Hepatocyte (in vitro differentiated cells): ENCODE results near the gene MFSD1.
A peak's percentile ranks its signal among the peaks of the same experiment; 100 is the strongest.

Experiments
- EZH2 ChIP-seq: fragments of 200-600 bp; sonication (generic); IDR thresholded peaks from 2 replicates; pipeline ENCODE4 v1.6.1; 2016; ENCODE audit warnings: antibody characterized with exemption, mild to moderate bottlenecking, borderline replicate concordance
- EZH2phosphoT487 ChIP-seq: fragments of 200-600 bp; sonication (generic); IDR thresholded peaks from one replicate; pipeline ENCODE4 v1.6.1; 2018; ENCODE audit warnings: antibody characterized with exemption, mild to moderate bottlenecking, low read depth, moderate library complexity; ENCODE audit not compliant: unreplicated experiment, severe bottlenecking
- TF ChIP-seq, protein P1 (sequence below): fragments of 200-600 bp; sonication (generic); IDR thresholded peaks from 2 replicates; pipeline ENCODE4 v1.5.1; 2016; ENCODE audit warnings: antibody characterized with exemption, mild to moderate bottlenecking; ENCODE audit not compliant: poor library complexity

DNA sequence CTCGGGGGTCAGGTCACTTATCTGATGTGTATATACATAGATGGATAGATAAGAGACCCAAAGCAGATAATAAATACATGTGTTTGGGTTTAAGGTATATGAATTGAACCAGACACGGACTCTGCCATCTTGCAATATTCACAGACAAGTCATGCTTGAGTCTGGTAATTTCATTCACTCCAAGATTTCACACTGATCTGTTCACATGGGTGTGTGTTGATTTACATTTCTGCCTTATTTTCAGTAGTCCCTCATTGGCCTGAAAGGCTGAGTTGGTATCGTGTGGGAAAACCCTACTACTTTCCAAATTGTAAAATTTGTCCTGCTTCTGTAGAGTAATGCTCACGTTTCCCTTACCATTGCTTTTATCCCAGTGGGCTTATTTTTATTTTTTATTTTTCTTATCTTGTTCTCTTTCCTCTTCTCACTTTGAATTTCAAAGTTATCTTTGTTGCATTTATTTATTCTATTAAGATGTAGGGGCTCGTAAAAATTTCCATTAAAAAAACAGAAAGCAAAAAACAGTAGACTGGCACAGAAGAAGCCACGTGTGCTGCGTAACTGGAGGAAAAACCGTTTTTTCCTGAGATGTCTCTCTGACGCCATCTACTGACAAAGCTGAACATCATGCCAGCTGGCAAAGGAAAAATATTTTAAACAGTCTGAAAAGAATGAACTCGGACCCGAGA, 10.8 kb upstream of the MFSD1 start:
- TF ChIP-seq, protein P1, sequence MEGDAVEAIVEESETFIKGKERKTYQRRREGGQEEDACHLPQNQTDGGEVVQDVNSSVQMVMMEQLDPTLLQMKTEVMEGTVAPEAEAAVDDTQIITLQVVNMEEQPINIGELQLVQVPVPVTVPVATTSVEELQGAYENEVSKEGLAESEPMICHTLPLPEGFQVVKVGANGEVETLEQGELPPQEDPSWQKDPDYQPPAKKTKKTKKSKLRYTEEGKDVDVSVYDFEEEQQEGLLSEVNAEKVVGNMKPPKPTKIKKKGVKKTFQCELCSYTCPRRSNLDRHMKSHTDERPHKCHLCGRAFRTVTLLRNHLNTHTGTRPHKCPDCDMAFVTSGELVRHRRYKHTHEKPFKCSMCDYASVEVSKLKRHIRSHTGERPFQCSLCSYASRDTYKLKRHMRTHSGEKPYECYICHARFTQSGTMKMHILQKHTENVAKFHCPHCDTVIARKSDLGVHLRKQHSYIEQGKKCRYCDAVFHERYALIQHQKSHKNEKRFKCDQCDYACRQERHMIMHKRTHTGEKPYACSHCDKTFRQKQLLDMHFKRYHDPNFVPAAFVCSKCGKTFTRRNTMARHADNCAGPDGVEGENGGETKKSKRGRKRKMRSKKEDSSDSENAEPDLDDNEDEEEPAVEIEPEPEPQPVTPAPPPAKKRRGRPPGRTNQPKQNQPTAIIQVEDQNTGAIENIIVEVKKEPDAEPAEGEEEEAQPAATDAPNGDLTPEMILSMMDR: peak; percentile 98
- TF ChIP-seq EZH2phosphoT487 (no peak), EZH2 (no peak)
